Measurements from ENCODE around the gene SESN1. TPM values are rescaled to one million over a fixed set of nuclear protein-coding genes. Genes with fewer than 3 reads are reported as not detected.
A peak's percentile ranks its signal among the peaks of the same experiment; 100 is the strongest.
"Not testable (repeated sequence)": the region's sequence is repeated elsewhere in the genome, so short reads cannot be mapped to it uniquely, and the experiment has no call there.

The SESN1 gene
- total RNA-seq (47.3 TPM), polyA plus RNA-seq (ENCODE audit: insufficient read depth in 1 of 8, insufficient read length in 8 of 8, low replicate concordance in 1 of 8) (10 to 100 TPM; 34.8 to 47.9 (median 40.2) TPM)
- long read RNA-seq, donor 1, partial matches to known transcripts = 14 of 18 reads
- long read RNA-seq, donor 1, other reads (novel, unspliced or antisense) = 0 of 18 reads
- long read RNA-seq, donor 2 = 0 reads
- long read RNA-seq, donor 3, transcript SESN1-204 (10 exons, 3,509 nt) = major isoform, 9 of 33 reads
- long read RNA-seq, donor 3, partial matches to known transcripts = 23 of 33 reads
- long read RNA-seq, donor 3, other reads (novel, unspliced or antisense) = 0 of 33 reads
- long read RNA-seq, donor 4, partial matches to known transcripts = 0 of 6 reads
- long read RNA-seq, donor 4, other reads (novel, unspliced or antisense) = 0 of 6 reads
- long read RNA-seq, donor 5, transcript SESN1-204 (10 exons, 3,509 nt) = major isoform, 7 of 57 reads
- long read RNA-seq, donor 5, transcript SESN1-202 (10 exons, 2,676 nt) = minor isoform, 5 of 57 reads
- long read RNA-seq, donor 5, partial matches to known transcripts = 45 of 57 reads
- long read RNA-seq, donor 5, other reads (novel, unspliced or antisense) = 0 of 57 reads
- long read RNA-seq, donor 6, transcript SESN1-204 (10 exons, 3,509 nt) = major isoform, 19 of 33 reads
- long read RNA-seq, donor 6, partial matches to known transcripts = 10 of 33 reads
- long read RNA-seq, donor 6, other reads (novel, unspliced or antisense) = 0 of 33 reads
- long read RNA-seq, donor 7, partial matches to known transcripts = 14 of 20 reads
- long read RNA-seq, donor 7, other reads (novel, unspliced or antisense) = 0 of 20 reads
- long read RNA-seq, donor 8, transcript SESN1-204 (10 exons, 3,509 nt) = major isoform, 5 of 9 reads
- long read RNA-seq, donor 8, partial matches to known transcripts = 0 of 9 reads
- long read RNA-seq, donor 8, other reads (novel, unspliced or antisense) = 0 of 9 reads
- long read RNA-seq, donor 9, transcript SESN1-204 (10 exons, 3,509 nt) = major isoform, 5 of 23 reads
- long read RNA-seq, donor 9, partial matches to known transcripts = 16 of 23 reads
- long read RNA-seq, donor 9, other reads (novel, unspliced or antisense) = 0 of 23 reads
- long read RNA-seq, donor 10, transcript SESN1-204 (10 exons, 3,509 nt) = major isoform, 5 of 12 reads
- long read RNA-seq, donor 10, partial matches to known transcripts = 5 of 12 reads
- long read RNA-seq, donor 10, other reads (novel, unspliced or antisense) = 0 of 12 reads
- long read RNA-seq, donor 11, transcript SESN1-204 (10 exons, 3,509 nt) = major isoform, 7 of 22 reads
- long read RNA-seq, donor 11, partial matches to known transcripts = 12 of 22 reads
- long read RNA-seq, donor 11, other reads (novel, unspliced or antisense) = 0 of 22 reads

GRCh38 chr6:109094416-109095035 lies at the start of gene SESN1:
Gene SESN1 (minus strand): TSS chr6:109094846. CDS start chr6:109094073, 773 bp downstream.
- H3K9me3 ChIP-seq (replicated peaks; ENCODE audit: control insufficient read depth, low read depth, low read length) = no peaks in the 10 kb centered on the region
- peak within 1 kb of the TSS; percentile 81 for H3K4me3 ChIP-seq (ENCODE audit: low read length)
- H3K27ac ChIP-seq (ENCODE audit: low read length) = peak within 1 kb of the TSS; percentile 100
- peaks cover 11% of the 10 kb centered on the region for H3K4me1 ChIP-seq (ENCODE audit: control insufficient read depth, insufficient read depth, low read length)
- under 1% methylated on average over 54 of the region's 62 CpGs for WGBS (ENCODE audit: insufficient coverage)
- DNase-seq = peak; percentile 98
- peaks cover 2% of the 10 kb centered on the region for H3K36me3 ChIP-seq (ENCODE audit: control insufficient read depth, insufficient read depth, low read length)
- no peaks in the 10 kb centered on the region for H3K27me3 ChIP-seq (ENCODE audit: control insufficient read depth, insufficient read depth, low read length)

GRCh38 chr6:109143191-109143590 lies 48.5 kb upstream of the SESN1 start:
- Histone ChIP-seq H3K27ac (ENCODE audit: low read length) (no peak overlapping the region), H3K4me1 (ENCODE audit: control insufficient read depth, insufficient read depth, low read length) (no peaks in the 10 kb centered on the region), H3K36me3 (ENCODE audit: control insufficient read depth, insufficient read depth, low read length) (peaks cover 3% of the 10 kb centered on the region), H3K9me3 (replicated peaks; ENCODE audit: control insufficient read depth, low read depth, low read length) (no peaks in the 10 kb centered on the region), H3K4me3 (ENCODE audit: low read length) (no peak overlapping the region), H3K27me3 (ENCODE audit: control insufficient read depth, insufficient read depth, low read length) (no peaks in the 10 kb centered on the region)
- no peak for DNase-seq

- H3K4me3 ChIP-seq (ENCODE audit: low read length); H3K4me1 ChIP-seq (ENCODE audit: control insufficient read depth, insufficient read depth, low read length); H3K27me3 ChIP-seq (ENCODE audit: control insufficient read depth, insufficient read depth, low read length); H3K27ac ChIP-seq (ENCODE audit: low read length); DNase-seq; H3K9me3 ChIP-seq (replicated peaks; ENCODE audit: control insufficient read depth, low read depth, low read length); H3K36me3 ChIP-seq (ENCODE audit: control insufficient read depth, insufficient read depth, low read length): not testable (repeated sequence)
These were observed 47.4 kb upstream of the SESN1 start for GRCh38 chr6:109142067-109142466.

- Histone ChIP-seq H3K4me3 (ENCODE audit: low read length) (no peak overlapping the region), H3K4me1 (ENCODE audit: control insufficient read depth, insufficient read depth, low read length) (no peaks in the 10 kb centered on the region), H3K27me3 (ENCODE audit: control insufficient read depth, insufficient read depth, low read length) (no peaks in the 10 kb centered on the region), H3K9me3 (replicated peaks; ENCODE audit: control insufficient read depth, low read depth, low read length) (no peaks in the 10 kb centered on the region), H3K36me3 (ENCODE audit: control insufficient read depth, insufficient read depth, low read length) (peaks cover 3% of the 10 kb centered on the region), H3K27ac (ENCODE audit: low read length) (no peak overlapping the region)
- WGBS (ENCODE audit: insufficient coverage) = 100% methylated on average over 2 of the region's 6 CpGs
- DNase-seq = no peak
These were observed 44.5 kb upstream of the SESN1 start for GRCh38 chr6:109139109-109139508.

- H3K27me3 ChIP-seq (ENCODE audit: control insufficient read depth, insufficient read depth, low read length); H3K9me3 ChIP-seq (replicated peaks; ENCODE audit: control insufficient read depth, low read depth, low read length); H3K4me1 ChIP-seq (ENCODE audit: control insufficient read depth, insufficient read depth, low read length); H3K27ac ChIP-seq (ENCODE audit: low read length); H3K36me3 ChIP-seq (ENCODE audit: control insufficient read depth, insufficient read depth, low read length); DNase-seq; H3K4me3 ChIP-seq (ENCODE audit: low read length): not testable (repeated sequence)
- WGBS (ENCODE audit: insufficient coverage) = no CpG with 5 or more reads among the region's 6 CpGs
These were observed 41.9 kb upstream of the SESN1 start for GRCh38 chr6:109136530-109136929.

- not testable (repeated sequence) for H3K27ac ChIP-seq (ENCODE audit: low read length); H3K36me3 ChIP-seq (ENCODE audit: control insufficient read depth, insufficient read depth, low read length); H3K27me3 ChIP-seq (ENCODE audit: control insufficient read depth, insufficient read depth, low read length); H3K4me1 ChIP-seq (ENCODE audit: control insufficient read depth, insufficient read depth, low read length); DNase-seq; H3K4me3 ChIP-seq (ENCODE audit: low read length); H3K9me3 ChIP-seq (replicated peaks; ENCODE audit: control insufficient read depth, low read depth, low read length)
- 83% methylated on average over 1 of the region's 6 CpGs for WGBS (ENCODE audit: insufficient coverage)
These were observed 41.4 kb upstream of the SESN1 start for GRCh38 chr6:109136039-109136438.

GRCh38 chr6:109135600-109135999 lies 41.0 kb upstream of the SESN1 start:
- no CpG with 5 or more reads among the region's 1 CpG for WGBS (ENCODE audit: insufficient coverage)
- not testable (repeated sequence) for DNase-seq; H3K9me3 ChIP-seq (replicated peaks; ENCODE audit: control insufficient read depth, low read depth, low read length); H3K4me3 ChIP-seq (ENCODE audit: low read length); H3K27ac ChIP-seq (ENCODE audit: low read length); H3K36me3 ChIP-seq (ENCODE audit: control insufficient read depth, insufficient read depth, low read length); H3K4me1 ChIP-seq (ENCODE audit: control insufficient read depth, insufficient read depth, low read length); H3K27me3 ChIP-seq (ENCODE audit: control insufficient read depth, insufficient read depth, low read length)

- H3K4me3 ChIP-seq (ENCODE audit: low read length) = no peak overlapping the region
- no CpG with 5 or more reads among the region's 3 CpGs for WGBS (ENCODE audit: insufficient coverage)
- no peak for DNase-seq
- H3K9me3 ChIP-seq (replicated peaks; ENCODE audit: control insufficient read depth, low read depth, low read length) = no peaks in the 10 kb centered on the region
- H3K27me3 ChIP-seq (ENCODE audit: control insufficient read depth, insufficient read depth, low read length) = no peaks in the 10 kb centered on the region
- H3K4me1 ChIP-seq (ENCODE audit: control insufficient read depth, insufficient read depth, low read length) = no peaks in the 10 kb centered on the region
- no peak overlapping the region for H3K27ac ChIP-seq (ENCODE audit: low read length)
- H3K36me3 ChIP-seq (ENCODE audit: control insufficient read depth, insufficient read depth, low read length) = no peaks in the 10 kb centered on the region
These were observed 35.4 kb upstream of the SESN1 start for GRCh38 chr6:109130065-109130464.

GRCh38 chr6:109125504-109125903 lies 30.9 kb upstream of the SESN1 start:
- H3K4me1 ChIP-seq (ENCODE audit: control insufficient read depth, insufficient read depth, low read length) = no peaks in the 10 kb centered on the region
- WGBS (ENCODE audit: insufficient coverage) = no CpG with 5 or more reads among the region's 3 CpGs
- H3K4me3 ChIP-seq (ENCODE audit: low read length) = no peak overlapping the region
- no peaks in the 10 kb centered on the region for H3K9me3 ChIP-seq (replicated peaks; ENCODE audit: control insufficient read depth, low read depth, low read length)
- H3K27me3 ChIP-seq (ENCODE audit: control insufficient read depth, insufficient read depth, low read length) = no peaks in the 10 kb centered on the region
- H3K36me3 ChIP-seq (ENCODE audit: control insufficient read depth, insufficient read depth, low read length) = no peaks in the 10 kb centered on the region
- no peak overlapping the region for H3K27ac ChIP-seq (ENCODE audit: low read length)
- DNase-seq = no peak

All from muscle of leg (tissue), 16 donors.